Measurements from ENCODE around the gene SORCS3.

GRCh38 chr10:104807581-104808310, 166.7 kb downstream of the SORCS3 start:
- TF ChIP-seq POLR2A (IDR thresholded peaks at IDR 0.05) (no peak), POLR2AphosphoS5 (IDR thresholded peaks at IDR 0.05) (no peak)

Measured in sigmoid colon (tissue), 4 donors.